HG03342 (cell line): Measurements from ENCODE around the gene SLC25A12.

Source experiments
- ATAC-seq: cut with Tn5 transposase; IDR thresholded peaks from one replicate; pipeline ENCODE4 v1.9.1; 2021; ENCODE audit warnings: mild to moderate bottlenecking, moderate library complexity; ENCODE audit not compliant: unreplicated experiment

The SLC25A12 gene

GRCh38 chr2:171889808-171890207 is 4.2 kb downstream of the SLC25A12 start:
- ATAC-seq, result no peak

GRCh38 chr2:171889333-171889732 is 4.7 kb downstream of the SLC25A12 start:
- no peak for ATAC-seq

- no peak for ATAC-seq
Observed at GRCh38 chr2:171883275-171883893, 10.7 kb downstream of the SLC25A12 start.

GRCh38 chr2:171882089-171882769 is 11.8 kb downstream of the SLC25A12 start:
- no peak for ATAC-seq

- no peak for ATAC-seq
Observed at GRCh38 chr2:171880774-171881173, 13.3 kb downstream of the SLC25A12 start.

GRCh38 chr2:171879865-171880264 is 14.2 kb downstream of the SLC25A12 start:
- ATAC-seq, result no peak

GRCh38 chr2:171878481-171878993 is 15.5 kb downstream of the SLC25A12 start:
- ATAC-seq, result no peak

- ATAC-seq, result no peak
Observed at GRCh38 chr2:171874963-171875362, 19.1 kb downstream of the SLC25A12 start.

- ATAC-seq, result no peak
Observed at GRCh38 chr2:171874517-171874916, 19.5 kb downstream of the SLC25A12 start.

- ATAC-seq, result no peak
Observed at GRCh38 chr2:171864357-171864985, 29.6 kb downstream of the SLC25A12 start.

- no peak for ATAC-seq
Observed at GRCh38 chr2:171862501-171862900, 31.5 kb downstream of the SLC25A12 start.

GRCh38 chr2:171858397-171858958 is 35.6 kb downstream of the SLC25A12 start:
- ATAC-seq, result no peak

- ATAC-seq, result no peak
Observed at GRCh38 chr2:171855401-171855800, 38.6 kb downstream of the SLC25A12 start.

GRCh38 chr2:171852366-171852888 is 41.6 kb downstream of the SLC25A12 start:
- ATAC-seq, result no peak

GRCh38 chr2:171847627-171848026 is 46.4 kb downstream of the SLC25A12 start:
- no peak for ATAC-seq

GRCh38 chr2:171846894-171847293 is 47.1 kb downstream of the SLC25A12 start:
- no peak for ATAC-seq

- ATAC-seq, result no peak
Observed at GRCh38 chr2:171841996-171842395, 52.0 kb downstream of the SLC25A12 start.

- no peak for ATAC-seq
Observed at GRCh38 chr2:171837736-171838135, 56.3 kb downstream of the SLC25A12 start.

- no peak for ATAC-seq
Observed at GRCh38 chr2:171836146-171836910, 57.7 kb downstream of the SLC25A12 start.

- no peak for ATAC-seq
Observed at GRCh38 chr2:171835386-171835785, 58.7 kb downstream of the SLC25A12 start.

GRCh38 chr2:171834286-171834685 is 59.8 kb downstream of the SLC25A12 start:
- no peak for ATAC-seq
